NAMALWA (cell line): ENCODE data around the gene CDH4.

Source experiments
- DNase-seq: peaks from one replicate; pipeline ENCODE4 v3.0.0-alpha.2; 2015; ENCODE audit warnings: low spot score

CDH4 gene

GRCh38 chr20:61736001-61736635, 484.1 kb downstream of the CDH4 start:
- DNase-seq = no peak

GRCh38 chr20:61736751-61737310, 484.8 kb downstream of the CDH4 start:
- DNase-seq = no peak

GRCh38 chr20:61737346-61737745, 485.3 kb downstream of the CDH4 start:
- no peak for DNase-seq

GRCh38 chr20:61737812-61738443, 485.9 kb downstream of the CDH4 start:
- no peak for DNase-seq

GRCh38 chr20:61738601-61739069, 486.6 kb downstream of the CDH4 start:
- DNase-seq = no peak

- DNase-seq = no peak
Measured at GRCh38 chr20:61739086-61739831, 487.2 kb downstream of the CDH4 start.

GRCh38 chr20:61739832-61740118, 487.7 kb downstream of the CDH4 start:
- DNase-seq = no peak

- peak; percentile 7 for DNase-seq
Measured at GRCh38 chr20:61742097-61742825, 490.2 kb downstream of the CDH4 start.

- DNase-seq = no peak
Measured at GRCh38 chr20:61743606-61744005, 491.5 kb downstream of the CDH4 start.

- DNase-seq = no peak
Measured at GRCh38 chr20:61744691-61745396, 492.8 kb downstream of the CDH4 start.

- no peak for DNase-seq
Measured at GRCh38 chr20:61745397-61746146, 493.5 kb downstream of the CDH4 start.

GRCh38 chr20:61746147-61746646, 494.1 kb downstream of the CDH4 start:
- no peak for DNase-seq

- no peak for DNase-seq
Measured at GRCh38 chr20:61746781-61747180, 494.7 kb downstream of the CDH4 start.

GRCh38 chr20:61748376-61748775, 496.3 kb downstream of the CDH4 start:
- no peak for DNase-seq

GRCh38 chr20:61749406-61750075, 497.5 kb downstream of the CDH4 start:
- no peak for DNase-seq

GRCh38 chr20:61750093-61750492, 498.0 kb downstream of the CDH4 start:
- no peak for DNase-seq

GRCh38 chr20:61752576-61752975, 500.5 kb downstream of the CDH4 start:
- no peak for DNase-seq

- no peak for DNase-seq
Measured at GRCh38 chr20:61753316-61753942, 501.4 kb downstream of the CDH4 start.
